HL-60 (cell line): ENCODE results near the gene CUTA.

Experiments used
- DNase-seq, 2 experiments: peaks; one replicate each; pipeline ENCODE4 v3.0.0-alpha.2; 2010 to 2020; ENCODE audit warnings: low read depth in 1 of 2, low spot score in 1 of 2
- H3K27ac ChIP-seq: fragments of 250-450 bp; sonication (Bioruptor Pico); replicated peaks from 2 replicates; pipeline ENCODE4 v1.5.1; 2020; ENCODE audit warnings: mild to moderate bottlenecking, moderate library complexity
- H3K27me3 ChIP-seq: fragments of 250-450 bp; sonication (Bioruptor Pico); 2 replicates; pipeline ENCODE4 v1.5.1; 2021; ENCODE audit warnings: mild to moderate bottlenecking, moderate library complexity; ENCODE audit not compliant: insufficient read depth, poor library complexity, severe bottlenecking
- H3K4me3 ChIP-seq: replicated peaks from 2 replicates; pipeline ENCODE4 v1.5.1; 2011; ENCODE audit warnings: mild to moderate bottlenecking, control low read depth, low read length; ENCODE audit not compliant: insufficient read depth
- GABPA ChIP-seq: IDR thresholded peaks from 2 replicates; pipeline ENCODE4 v1.6.1; 2012; ENCODE audit warnings: low read depth
- POLR2AphosphoS5 ChIP-seq: IDR thresholded peaks from 2 replicates; pipeline ENCODE4 v1.6.1; 2012; ENCODE audit warnings: low read depth
- SPI1 ChIP-seq: IDR thresholded peaks from 2 replicates; pipeline ENCODE4 v1.6.1; 2012; ENCODE audit warnings: low read depth, mild to moderate bottlenecking, borderline replicate concordance
- TF ChIP-seq, protein P1 (sequence below): IDR thresholded peaks from one replicate; pipeline ENCODE4 v1.5.1; 2011; ENCODE audit warnings: low read length, control low read depth, inconsistent platforms; ENCODE audit not compliant: insufficient read depth
- TF ChIP-seq, protein P2 (sequence below): IDR thresholded peaks from 2 replicates; pipeline ENCODE4 v1.6.1; 2012; ENCODE audit warnings: low read depth; ENCODE audit not compliant: insufficient replicate concordance

CUTA gene

DNA sequence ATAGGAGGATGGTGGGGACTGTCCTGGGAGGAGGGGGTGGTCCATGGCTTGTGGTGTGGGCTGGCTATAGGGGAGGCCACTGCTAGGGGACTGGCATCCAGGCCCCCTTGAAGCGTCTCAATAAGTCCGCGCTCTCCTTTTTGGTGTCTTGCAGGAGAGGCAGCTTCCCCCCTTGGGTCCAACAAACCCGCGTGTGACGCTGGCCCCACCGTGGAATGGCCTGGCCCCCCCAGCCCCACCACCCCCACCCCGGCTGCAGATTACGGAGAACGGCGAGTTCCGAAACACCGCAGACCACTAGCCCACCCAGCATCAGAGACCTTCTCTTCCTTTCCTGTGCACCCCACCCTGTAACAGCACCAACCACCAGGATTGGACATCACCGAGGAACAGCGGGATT is 33.7 kb upstream of the CUTA start:
- no peak overlapping the region for H3K4me3 ChIP-seq
- H3K27me3 ChIP-seq: no peaks in the 10 kb centered on the region
- DNase-seq: no peak
- no peak for TF ChIP-seq SPI1
- TF ChIP-seq POLR2AphosphoS5: no peak
- no peak for TF ChIP-seq GABPA
- TF ChIP-seq, protein P1, sequence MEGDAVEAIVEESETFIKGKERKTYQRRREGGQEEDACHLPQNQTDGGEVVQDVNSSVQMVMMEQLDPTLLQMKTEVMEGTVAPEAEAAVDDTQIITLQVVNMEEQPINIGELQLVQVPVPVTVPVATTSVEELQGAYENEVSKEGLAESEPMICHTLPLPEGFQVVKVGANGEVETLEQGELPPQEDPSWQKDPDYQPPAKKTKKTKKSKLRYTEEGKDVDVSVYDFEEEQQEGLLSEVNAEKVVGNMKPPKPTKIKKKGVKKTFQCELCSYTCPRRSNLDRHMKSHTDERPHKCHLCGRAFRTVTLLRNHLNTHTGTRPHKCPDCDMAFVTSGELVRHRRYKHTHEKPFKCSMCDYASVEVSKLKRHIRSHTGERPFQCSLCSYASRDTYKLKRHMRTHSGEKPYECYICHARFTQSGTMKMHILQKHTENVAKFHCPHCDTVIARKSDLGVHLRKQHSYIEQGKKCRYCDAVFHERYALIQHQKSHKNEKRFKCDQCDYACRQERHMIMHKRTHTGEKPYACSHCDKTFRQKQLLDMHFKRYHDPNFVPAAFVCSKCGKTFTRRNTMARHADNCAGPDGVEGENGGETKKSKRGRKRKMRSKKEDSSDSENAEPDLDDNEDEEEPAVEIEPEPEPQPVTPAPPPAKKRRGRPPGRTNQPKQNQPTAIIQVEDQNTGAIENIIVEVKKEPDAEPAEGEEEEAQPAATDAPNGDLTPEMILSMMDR: no peak
- TF ChIP-seq, protein P2, sequence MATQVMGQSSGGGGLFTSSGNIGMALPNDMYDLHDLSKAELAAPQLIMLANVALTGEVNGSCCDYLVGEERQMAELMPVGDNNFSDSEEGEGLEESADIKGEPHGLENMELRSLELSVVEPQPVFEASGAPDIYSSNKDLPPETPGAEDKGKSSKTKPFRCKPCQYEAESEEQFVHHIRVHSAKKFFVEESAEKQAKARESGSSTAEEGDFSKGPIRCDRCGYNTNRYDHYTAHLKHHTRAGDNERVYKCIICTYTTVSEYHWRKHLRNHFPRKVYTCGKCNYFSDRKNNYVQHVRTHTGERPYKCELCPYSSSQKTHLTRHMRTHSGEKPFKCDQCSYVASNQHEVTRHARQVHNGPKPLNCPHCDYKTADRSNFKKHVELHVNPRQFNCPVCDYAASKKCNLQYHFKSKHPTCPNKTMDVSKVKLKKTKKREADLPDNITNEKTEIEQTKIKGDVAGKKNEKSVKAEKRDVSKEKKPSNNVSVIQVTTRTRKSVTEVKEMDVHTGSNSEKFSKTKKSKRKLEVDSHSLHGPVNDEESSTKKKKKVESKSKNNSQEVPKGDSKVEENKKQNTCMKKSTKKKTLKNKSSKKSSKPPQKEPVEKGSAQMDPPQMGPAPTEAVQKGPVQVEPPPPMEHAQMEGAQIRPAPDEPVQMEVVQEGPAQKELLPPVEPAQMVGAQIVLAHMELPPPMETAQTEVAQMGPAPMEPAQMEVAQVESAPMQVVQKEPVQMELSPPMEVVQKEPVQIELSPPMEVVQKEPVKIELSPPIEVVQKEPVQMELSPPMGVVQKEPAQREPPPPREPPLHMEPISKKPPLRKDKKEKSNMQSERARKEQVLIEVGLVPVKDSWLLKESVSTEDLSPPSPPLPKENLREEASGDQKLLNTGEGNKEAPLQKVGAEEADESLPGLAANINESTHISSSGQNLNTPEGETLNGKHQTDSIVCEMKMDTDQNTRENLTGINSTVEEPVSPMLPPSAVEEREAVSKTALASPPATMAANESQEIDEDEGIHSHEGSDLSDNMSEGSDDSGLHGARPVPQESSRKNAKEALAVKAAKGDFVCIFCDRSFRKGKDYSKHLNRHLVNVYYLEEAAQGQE: no peak
- no peak overlapping the region for H3K27ac ChIP-seq

DNA sequence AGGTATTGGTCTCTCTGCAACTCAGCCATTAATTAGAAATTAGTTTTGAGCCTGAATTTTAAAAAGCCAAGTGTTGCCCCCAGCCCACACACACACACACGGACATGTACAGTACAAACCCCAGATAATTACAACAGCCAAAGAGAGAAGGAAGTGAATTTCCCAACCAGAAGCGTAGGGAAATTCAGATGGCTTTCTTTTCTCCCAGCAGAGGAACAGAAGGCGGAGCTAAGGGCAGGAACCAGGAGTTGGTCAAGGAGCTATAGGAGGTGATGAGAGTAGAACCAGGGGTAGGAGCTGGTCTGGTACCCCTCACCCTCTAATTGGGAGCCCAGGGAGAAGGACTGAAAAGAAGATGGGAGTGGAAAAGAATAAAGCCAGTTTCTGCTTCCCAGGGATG is 32.5 kb upstream of the CUTA start:
- Histone ChIP-seq H3K4me3 (no peak overlapping the region), H3K27ac (peak overlapping the region; percentile 24)

DNA sequence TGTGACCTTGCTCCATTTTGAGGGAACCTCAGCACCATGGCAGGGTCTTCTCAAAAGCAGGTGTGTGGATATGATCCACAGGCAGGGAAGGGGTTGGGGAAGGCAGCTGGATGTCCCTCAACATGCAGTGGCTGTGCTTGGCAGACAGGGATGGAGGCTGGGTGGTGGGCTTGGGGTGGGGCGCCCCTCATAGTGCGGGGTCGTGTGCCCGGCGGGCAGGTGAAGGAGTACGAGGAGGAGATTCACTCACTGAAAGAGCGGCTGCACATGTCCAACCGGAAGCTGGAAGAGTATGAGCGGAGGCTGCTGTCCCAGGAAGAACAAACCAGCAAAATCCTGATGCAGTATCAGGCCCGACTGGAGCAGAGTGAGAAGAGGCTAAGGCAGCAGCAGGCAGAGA is 28.4 kb upstream of the CUTA start:
- peak overlapping the region; percentile 37 for H3K27ac ChIP-seq
- no peak for DNase-seq
- no peak for TF ChIP-seq GABPA
- TF ChIP-seq SPI1: no peak
- no peak for TF ChIP-seq POLR2AphosphoS5
- TF ChIP-seq, protein P1: no peak
- TF ChIP-seq, protein P2: no peak
- H3K4me3 ChIP-seq: no peak overlapping the region
- no peaks in the 10 kb centered on the region for H3K27me3 ChIP-seq

More for the DNA sequence above, 32.5 kb upstream of the CUTA start:
- TF ChIP-seq POLR2AphosphoS5 (no peak), SPI1 (peak; percentile 75)
- DNase-seq: peak; percentile 54 to 66
- no peaks in the 10 kb centered on the region for H3K27me3 ChIP-seq

DNA sequence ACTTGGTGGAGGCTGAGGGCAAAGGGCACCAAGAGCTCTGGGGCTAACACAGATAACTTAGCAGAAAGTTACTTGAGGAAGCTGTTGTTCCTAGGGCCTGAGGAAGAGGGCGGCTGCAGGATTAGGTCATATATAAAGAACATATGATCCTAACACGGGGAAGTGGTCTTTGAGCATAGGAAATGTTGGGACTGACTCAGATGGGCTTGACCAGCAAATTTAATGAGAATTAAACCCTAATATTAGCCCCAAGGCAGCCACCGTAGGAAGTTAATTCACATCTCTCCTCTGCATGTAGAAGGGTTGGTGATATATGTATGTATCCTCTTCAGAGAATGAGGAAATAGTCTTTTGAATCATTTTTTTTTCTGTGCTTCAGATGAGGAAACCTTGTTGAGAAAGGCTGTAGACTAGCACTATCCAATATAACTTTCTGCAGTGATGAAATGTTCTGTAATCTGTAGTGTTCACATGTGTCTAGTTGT is 27.3 kb upstream of the CUTA start:
- TF ChIP-seq GABPA (no peak), SPI1 (peak; percentile 7; the same call in 1 of the 2 replicates)
- TF ChIP-seq, protein P2: no peak
- Histone ChIP-seq H3K4me3 (no peak overlapping the region), H3K27ac (peak overlapping the region; percentile 61), H3K27me3 (no peaks in the 10 kb centered on the region)
- peak; percentile 36 to 43 for DNase-seq
